ENCODE measurements around the gene HSD17B4. TPM values are rescaled to one million over a fixed set of nuclear protein-coding genes. Genes with fewer than 3 reads are reported as not detected.

The HSD17B4 gene
- total RNA-seq, 1 experiment from 2014 or later, result 269 TPM

DNA sequence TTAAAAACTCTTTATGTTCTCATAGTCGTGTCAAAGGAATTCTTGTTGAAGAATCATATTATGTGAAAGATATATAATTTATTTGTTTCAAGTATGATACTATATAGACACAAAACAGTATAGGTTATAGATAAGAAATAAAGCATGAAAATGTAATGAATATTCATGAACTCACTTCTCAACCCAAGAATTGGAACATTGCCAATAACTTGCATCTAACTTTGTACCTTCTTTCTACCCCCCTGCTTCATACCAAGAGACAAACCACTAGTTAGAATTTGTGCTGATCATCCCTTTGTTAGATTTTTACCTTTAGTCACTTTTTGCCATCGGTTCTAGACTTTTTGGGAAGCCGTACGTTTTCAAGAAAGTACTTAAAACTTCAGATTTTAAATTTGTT, 32.6 kb downstream of the HSD17B4 start:
- H3K79me1 ChIP-seq (ENCODE audit: insufficient read depth, low read depth, low read length, poor library complexity, severe bottlenecking), result no peaks in the 10 kb centered on the region

More for the DNA sequence above, 32.6 kb downstream of the HSD17B4 start:
- DNase-seq, result no peak
- no peaks in the 10 kb centered on the region for H3K23me2 ChIP-seq (ENCODE audit: insufficient read length, low read depth, low read length, poor library complexity, severe bottlenecking)
- no peak overlapping the region for H3K23ac ChIP-seq (ENCODE audit: insufficient read length, low read depth, low read length)
- WGBS (ENCODE audit: extremely low coverage, insufficient read length, low lambda C conversion rate), result no CpG with 5 or more reads among the region's 4 CpGs
- H3K4me1 ChIP-seq (ENCODE audit: insufficient read depth, low read length), result no peaks in the 10 kb centered on the region; the same call in 1 of the 2 replicates
- H3K9ac ChIP-seq (ENCODE audit: extremely low read depth, insufficient read length, low read length), result no peak overlapping the region
- no peak overlapping the region for H4K91ac ChIP-seq (ENCODE audit: insufficient read length, low read depth, low read length)
- no peak overlapping the region for H4K8ac ChIP-seq (replicated peaks; ENCODE audit: insufficient read length, low read depth, low read length)
- Mint-ChIP-seq H3K27me3 (ENCODE audit: low read depth) (no peaks in the 10 kb centered on the region), H3K4me3 (no peak overlapping the region), H3K36me3 (ENCODE audit: insufficient read depth in 1 of 3, low read depth in 3 of 3) (peaks cover 8 to 31% (median 18%) of the 10 kb centered on the region in 3 experiments; a peak in 6 of 7 replicates), H3K9me3 (no peaks in the 10 kb centered on the region), H3K4me1 (peaks cover 30 to 31% of the 10 kb centered on the region in 2 experiments), H3K27ac (peak overlapping the region in 2 of 3 experiments; percentile 22 to 65; a peak in 2 of 7 replicates)
- H4K5ac ChIP-seq (ENCODE audit: insufficient read length, low read depth, low read length), result no peak overlapping the region
- H3K4me2 ChIP-seq (ENCODE audit: insufficient read depth, insufficient read length, low read length), result no peak overlapping the region
- no peak overlapping the region for H3K56ac ChIP-seq (ENCODE audit: insufficient read length, low read depth, low read length)
- no peak overlapping the region for H2BK12ac ChIP-seq (ENCODE audit: insufficient read length, low read depth, low read length)
- H3K18ac ChIP-seq (ENCODE audit: insufficient read length, low read depth, low read length), result no peak overlapping the region
- no peak overlapping the region for H3T11ph ChIP-seq (ENCODE audit: low read length)
- H2AFZ ChIP-seq (ENCODE audit: low read length), result no peak overlapping the region
- H2AK5ac ChIP-seq (ENCODE audit: insufficient read length, low read length), result no peak overlapping the region
- no peak overlapping the region for H2BK15ac ChIP-seq (ENCODE audit: low read depth, low read length)
- H2BK5ac ChIP-seq (ENCODE audit: insufficient read length, low read length), result no peak overlapping the region
- no peak overlapping the region for H3K27ac ChIP-seq (ENCODE audit: insufficient read length, low read depth, low read length)
- no peak overlapping the region for H2BK120ac ChIP-seq (ENCODE audit: low read depth, low read length, poor library complexity, severe bottlenecking)
- no peaks in the 10 kb centered on the region for H3K27me3 ChIP-seq (ENCODE audit: insufficient read depth, low read length)
- TF ChIP-seq, protein P1, sequence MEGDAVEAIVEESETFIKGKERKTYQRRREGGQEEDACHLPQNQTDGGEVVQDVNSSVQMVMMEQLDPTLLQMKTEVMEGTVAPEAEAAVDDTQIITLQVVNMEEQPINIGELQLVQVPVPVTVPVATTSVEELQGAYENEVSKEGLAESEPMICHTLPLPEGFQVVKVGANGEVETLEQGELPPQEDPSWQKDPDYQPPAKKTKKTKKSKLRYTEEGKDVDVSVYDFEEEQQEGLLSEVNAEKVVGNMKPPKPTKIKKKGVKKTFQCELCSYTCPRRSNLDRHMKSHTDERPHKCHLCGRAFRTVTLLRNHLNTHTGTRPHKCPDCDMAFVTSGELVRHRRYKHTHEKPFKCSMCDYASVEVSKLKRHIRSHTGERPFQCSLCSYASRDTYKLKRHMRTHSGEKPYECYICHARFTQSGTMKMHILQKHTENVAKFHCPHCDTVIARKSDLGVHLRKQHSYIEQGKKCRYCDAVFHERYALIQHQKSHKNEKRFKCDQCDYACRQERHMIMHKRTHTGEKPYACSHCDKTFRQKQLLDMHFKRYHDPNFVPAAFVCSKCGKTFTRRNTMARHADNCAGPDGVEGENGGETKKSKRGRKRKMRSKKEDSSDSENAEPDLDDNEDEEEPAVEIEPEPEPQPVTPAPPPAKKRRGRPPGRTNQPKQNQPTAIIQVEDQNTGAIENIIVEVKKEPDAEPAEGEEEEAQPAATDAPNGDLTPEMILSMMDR (conservative IDR thresholded peaks at IDR 0.05), result no peak
- H3K14ac ChIP-seq (ENCODE audit: insufficient read depth, low read length), result no peak overlapping the region
- H2BK20ac ChIP-seq (ENCODE audit: low read depth, low read length, poor library complexity, severe bottlenecking), result no peak overlapping the region
- H3K9me3 ChIP-seq (ENCODE audit: control insufficient read depth, low read depth, low read length), result no peaks in the 10 kb centered on the region
- H3K79me2 ChIP-seq (ENCODE audit: insufficient read depth, low read length), result no peaks in the 10 kb centered on the region
- H3K4ac ChIP-seq (ENCODE audit: low read depth, low read length), result no peak overlapping the region
- no peaks in the 10 kb centered on the region for H4K20me1 ChIP-seq (ENCODE audit: control insufficient read depth, insufficient read depth, insufficient read length)

Data from H9 (cell line).